NCI-H82 treated with DMSO at 0.1 percent for 48 hours (cell line): ENCODE data around the gene LIMS2.

Experiments used
- DNase-seq: peaks from one replicate; lab custom pipeline; 2025; ENCODE audit not compliant: unreplicated experiment; lab: John Stamatoyannopoulos, UW

Gene LIMS2

GRCh38 chr2:127678531-127678930 is 3.2 kb upstream of the LIMS2 start:
- no peak for DNase-seq

- DNase-seq = no peak
These were observed 1.6 kb upstream of the LIMS2 start for GRCh38 chr2:127676906-127677305.

GRCh38 chr2:127674241-127675209 is 805 bp downstream of the LIMS2 start:
- DNase-seq = no peak

DNA sequence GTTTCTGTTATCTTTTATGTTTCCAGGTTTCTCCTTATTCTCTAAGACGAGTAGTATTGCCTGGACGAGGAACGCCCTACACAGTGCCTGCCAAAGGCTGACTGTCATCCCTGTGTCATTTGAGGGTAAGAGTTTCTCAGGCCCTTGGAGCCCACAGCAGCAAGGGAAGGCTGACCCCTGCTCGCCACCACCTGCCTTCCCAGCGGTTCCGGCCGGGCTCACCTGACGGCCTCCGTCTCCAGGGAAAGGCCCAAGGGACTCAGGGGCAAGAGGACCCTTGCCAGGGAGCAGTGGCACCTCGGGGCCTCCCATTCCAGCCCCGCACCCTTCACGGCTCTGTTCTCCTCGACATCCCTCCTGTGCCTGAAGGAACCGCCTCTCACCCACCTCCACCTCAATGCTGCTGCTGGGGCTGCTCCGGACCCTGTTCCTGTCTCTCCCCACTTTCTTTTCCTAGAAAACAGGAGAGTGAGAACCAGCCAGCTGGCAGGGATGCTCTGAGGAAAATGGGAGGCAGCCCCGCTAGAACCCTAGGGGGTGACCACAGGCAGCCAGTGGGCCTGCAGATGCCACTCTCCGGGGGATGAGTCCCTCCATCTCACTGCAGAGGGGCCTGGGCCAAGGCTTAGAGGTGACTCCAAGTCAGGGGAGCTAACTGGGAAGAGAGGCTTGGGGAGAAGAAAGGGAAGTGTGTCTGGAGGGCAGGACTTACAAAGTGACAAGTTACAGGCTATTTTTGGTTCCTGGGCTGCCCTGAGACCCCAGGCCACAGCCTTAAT is 1.9 kb downstream of the LIMS2 start:
- DNase-seq = no peak

DNA sequence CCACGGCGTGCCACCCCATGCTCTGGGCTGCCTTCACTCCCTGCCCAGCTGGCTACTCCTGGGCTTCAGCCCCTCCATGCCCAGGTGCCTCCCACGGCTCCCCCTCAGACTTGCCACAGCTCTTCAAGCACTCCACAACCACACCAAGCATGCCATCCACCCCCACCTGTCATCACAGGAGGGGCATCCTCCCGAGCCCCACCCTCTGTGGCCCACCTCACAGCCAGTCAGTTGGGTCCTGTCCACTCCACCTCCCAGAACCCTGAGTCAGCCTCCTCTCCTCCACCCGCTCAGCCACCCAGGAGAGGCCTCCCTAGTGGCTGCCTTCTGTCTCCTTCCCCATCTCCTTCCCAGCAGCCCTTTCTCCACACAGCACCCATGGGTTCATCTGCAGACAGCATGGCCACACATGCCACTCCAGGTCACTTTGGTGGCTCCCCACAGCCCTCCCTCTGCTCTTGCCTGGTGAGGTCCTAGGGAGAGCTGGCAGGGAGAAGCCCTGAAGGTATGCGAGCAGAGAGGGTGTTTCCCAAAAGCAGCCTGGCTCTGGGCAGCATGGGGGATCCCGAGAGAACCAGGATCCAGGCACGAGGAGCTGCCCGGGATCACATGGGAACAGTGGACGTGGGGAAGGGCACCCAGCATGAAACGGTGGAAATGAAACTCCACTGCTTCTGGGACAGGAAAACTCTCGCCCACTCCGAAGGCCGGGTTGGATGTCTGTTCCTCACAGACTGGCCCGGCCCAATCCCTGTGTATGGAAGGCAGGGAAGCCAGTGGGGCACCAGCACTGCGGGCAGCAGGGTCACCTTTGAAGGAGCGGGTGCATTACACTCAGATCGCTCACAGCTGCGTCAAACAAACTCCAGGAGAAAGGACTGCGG is 2.7 kb downstream of the LIMS2 start:
- DNase-seq = no peak

DNA sequence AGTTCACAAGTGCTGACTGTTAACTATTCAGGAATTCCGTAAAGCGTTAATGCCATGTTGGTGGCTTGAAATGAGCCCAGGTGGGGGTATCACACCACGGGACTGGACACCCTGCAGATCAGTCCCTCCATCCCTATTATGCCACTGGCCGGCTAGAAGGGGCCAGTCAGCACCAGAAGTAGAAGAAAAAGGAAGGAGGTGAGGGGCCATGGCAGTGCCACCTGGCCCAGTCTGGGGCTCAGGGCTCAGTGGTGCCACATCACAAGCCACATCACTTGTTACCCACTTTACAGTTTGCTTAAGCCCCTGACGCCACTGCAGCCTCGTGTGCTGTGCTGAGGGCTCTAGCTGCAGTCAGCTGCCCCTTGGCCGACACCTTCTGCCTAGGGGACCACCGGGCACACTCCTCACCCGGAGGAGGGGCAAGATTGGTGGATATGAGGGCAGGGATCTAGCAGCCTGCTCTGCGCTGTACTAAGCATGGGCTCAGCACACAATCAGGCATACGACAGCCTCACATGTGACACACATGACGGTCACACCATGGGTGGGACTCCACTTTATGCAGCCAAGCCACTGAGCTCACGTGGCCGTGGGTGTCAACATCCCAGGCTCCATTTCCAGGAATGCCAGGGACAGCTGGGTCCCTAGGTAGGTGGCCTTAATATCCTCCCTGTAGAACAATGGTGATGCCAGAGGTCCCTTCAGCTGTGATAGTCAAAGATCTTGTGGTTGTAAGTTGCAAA is 3.6 kb downstream of the LIMS2 start:
- no peak for DNase-seq

GRCh38 chr2:127670957-127671290 is 4.4 kb downstream of the LIMS2 start:
- no peak for DNase-seq

GRCh38 chr2:127670055-127670956 is 5.0 kb downstream of the LIMS2 start:
- DNase-seq = no peak

DNA sequence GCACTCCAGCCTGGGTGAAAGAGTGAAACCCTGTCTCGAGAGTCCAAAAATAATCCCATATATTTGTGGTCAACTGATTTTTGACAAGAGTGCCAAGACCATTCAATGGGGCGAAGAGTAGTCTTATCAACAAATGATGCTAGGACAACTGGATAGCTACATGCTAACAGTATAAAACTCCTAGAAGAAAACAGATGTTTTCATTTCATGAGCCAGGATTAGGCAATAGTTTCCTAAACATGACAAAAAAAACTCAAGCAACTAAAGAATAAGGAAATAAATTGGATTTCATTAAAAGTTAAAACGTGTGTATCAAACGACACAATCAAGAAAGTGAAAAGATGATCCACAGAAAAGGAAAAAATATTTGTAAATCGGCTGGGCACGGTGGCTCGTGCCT is 6.3 kb downstream of the LIMS2 start:
- no peak for DNase-seq

DNA sequence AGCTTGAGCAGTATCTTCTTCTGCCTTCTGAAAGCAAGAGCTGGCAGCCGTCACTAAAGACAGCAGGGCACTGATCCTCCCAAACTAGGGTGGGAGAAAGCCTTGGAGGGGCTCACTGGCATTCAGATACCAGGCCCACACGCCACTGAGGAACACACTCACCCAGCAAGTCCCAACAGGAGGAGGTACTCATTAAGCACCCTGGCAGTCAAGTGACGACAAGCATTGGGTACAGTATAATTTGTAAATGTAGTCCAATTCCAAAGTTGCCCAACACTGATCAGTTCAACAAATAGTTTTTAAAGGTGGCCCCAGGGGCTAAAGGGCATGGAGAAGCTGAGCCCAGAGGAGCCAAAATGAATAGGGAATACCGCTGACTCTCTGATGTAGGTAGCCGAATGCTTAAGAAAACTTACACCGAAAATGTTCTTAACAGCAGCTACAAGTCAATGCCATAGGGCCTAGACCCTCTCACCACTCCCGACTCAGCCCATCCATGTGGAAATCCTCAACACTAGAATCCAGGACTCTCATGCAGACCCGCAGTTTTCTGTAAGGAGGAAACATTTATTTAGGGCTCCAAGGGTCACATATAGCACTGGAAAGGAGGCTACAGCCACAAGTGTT is 9.9 kb downstream of the LIMS2 start:
- no peak for DNase-seq

DNA sequence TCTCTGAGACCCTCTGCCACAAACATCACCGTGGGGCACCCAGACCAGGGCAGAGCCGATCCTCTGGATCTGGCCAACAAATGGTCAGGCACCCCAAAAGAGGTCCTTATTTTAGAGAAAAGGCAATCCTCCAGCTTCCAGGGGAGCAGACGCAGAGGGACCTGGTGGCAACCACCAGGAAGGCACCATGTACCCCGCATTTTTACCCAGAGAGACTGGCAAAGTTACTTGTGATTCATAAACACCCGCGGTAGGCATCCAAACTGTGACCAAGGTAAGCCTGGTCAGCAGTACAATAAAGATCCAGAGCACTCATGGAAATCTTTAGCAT is 10.5 kb downstream of the LIMS2 start:
- no peak for DNase-seq

GRCh38 chr2:127664065-127664894 is 11.1 kb downstream of the LIMS2 start:
- DNase-seq = no peak

DNA sequence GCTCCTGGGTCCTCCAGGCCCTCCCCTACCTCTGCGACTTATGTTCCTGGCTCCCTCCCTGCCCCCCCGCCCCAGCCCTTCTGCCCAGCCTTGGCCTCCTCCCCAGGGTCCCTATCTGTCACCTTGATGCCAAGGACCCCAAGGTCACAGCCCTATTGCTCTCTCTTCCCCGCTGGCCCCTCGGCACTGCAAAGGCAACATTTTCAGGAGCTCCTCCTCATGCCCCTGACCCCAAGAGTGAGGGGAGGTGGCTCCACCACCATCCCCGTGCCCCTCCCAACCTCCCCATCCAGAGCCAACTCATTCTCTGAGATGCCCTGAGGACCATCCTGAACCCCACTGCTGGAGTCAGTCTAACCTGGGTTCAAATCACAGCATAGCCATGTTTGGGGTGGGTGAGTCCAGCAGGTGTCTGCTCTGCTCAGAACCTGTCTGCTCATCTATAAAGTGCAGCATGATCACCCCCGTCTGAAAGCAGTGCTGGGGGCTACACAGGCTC is 11.7 kb downstream of the LIMS2 start:
- no peak for DNase-seq

DNA sequence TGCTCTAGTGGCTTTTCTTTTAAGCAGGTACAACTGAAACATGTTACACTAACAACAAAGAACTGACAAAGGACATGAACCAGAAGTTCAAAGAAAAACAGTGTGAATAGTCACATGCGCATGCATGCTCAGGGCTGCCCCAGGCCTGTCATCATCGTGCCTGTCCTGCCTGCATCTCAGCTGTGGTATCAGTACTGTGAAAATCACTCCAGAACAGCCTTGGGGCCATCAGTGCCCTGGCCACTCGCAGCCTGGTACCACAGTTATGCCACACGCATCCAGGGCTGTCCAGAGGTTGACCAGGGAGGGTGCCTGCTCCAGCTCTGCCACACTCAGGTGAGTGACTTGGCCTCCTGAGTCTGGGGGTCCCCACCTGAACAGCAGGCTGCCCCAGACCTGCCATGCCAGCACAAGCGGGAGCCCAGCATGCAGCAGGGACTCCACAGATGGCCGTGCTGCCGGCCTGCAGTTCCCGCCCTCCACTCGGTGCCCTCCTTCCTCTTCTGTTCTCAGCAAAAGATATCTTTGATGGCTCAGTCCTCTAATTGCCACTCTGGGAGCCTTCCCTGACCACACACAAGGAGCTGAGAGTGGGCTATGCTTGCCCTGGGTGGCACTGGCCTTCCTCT is 12.3 kb downstream of the LIMS2 start:
- no peak for DNase-seq

- no peak for DNase-seq
These were observed 13.3 kb downstream of the LIMS2 start for GRCh38 chr2:127661949-127662510.

DNA sequence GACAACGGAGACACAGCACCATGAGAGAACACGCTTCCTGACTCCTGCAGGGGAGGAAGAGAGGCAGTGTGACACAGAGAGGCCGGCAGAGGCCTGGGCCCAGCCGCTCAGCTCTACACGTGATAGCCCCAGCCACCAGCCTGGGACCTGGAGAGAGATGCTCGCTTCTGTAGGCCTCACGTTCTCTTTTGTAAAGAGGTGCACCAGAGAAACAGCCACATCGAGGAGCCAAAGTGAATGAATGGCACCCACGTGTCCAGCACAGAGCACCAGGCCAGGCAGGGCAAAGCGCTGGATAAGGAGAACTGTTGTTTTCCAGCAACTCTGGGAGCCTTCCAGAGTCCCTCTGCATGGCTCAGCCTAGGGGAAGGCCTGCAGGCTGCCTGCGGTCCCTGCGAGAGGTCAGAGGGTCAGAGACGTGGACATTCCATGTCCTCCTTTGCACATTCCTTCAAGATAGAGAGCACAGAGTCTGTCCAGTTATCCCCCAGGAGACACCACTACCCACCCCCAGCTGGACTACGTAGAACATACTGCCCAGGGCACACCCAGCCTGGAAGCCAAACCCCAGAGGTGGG is 14.2 kb downstream of the LIMS2 start:
- no peak for DNase-seq

GRCh38 chr2:127660291-127660578 is 15.1 kb downstream of the LIMS2 start:
- DNase-seq = no peak
